ENCODE data around the gene CFAP77. TPM values are rescaled to one million over a fixed set of nuclear protein-coding genes. Genes with fewer than 3 reads are reported as not detected.

Gene CFAP77
- total and polyA plus RNA-seq, 2 of the 4 experiments (the other 2 are of a cell fraction): not detected

GRCh38 chr9:132543960-132544359 is 133.9 kb downstream of the CFAP77 start:
- no peak overlapping the region for H3K56ac ChIP-seq (ENCODE audit: extremely low read depth, insufficient read depth, low read length)
- H2BK15ac ChIP-seq (ENCODE audit: low read depth, low read length): no peak overlapping the region
- no peak overlapping the region for H4K91ac ChIP-seq (ENCODE audit: insufficient read depth, low read depth, low read length)
- H3K36me3 ChIP-seq (ENCODE audit: control insufficient read depth, insufficient read depth, low read length): no peaks in the 10 kb centered on the region
- H2AK9ac ChIP-seq (replicated peaks; ENCODE audit: low read depth, low read length, poor library complexity): no peak overlapping the region
- H3K79me1 ChIP-seq (ENCODE audit: low read depth in 1 of 2, low read length in 2 of 2): no peaks in the 10 kb centered on the region
- no peak for DNase-seq
- no peak overlapping the region for H3K23ac ChIP-seq (ENCODE audit: low read depth, low read length)
- H3K9me1 ChIP-seq (ENCODE audit: insufficient read depth, low read length): no peaks in the 10 kb centered on the region
- H3K27me3 ChIP-seq (ENCODE audit: control insufficient read depth, insufficient read depth, low read length): peaks cover 35% of the 10 kb centered on the region
- no peaks in the 10 kb centered on the region for H3K9me3 ChIP-seq (ENCODE audit: control insufficient read depth, insufficient read depth, low read length)
- no peaks in the 10 kb centered on the region for H4K20me1 ChIP-seq (ENCODE audit: insufficient read depth, low read length)
- no TSS peak for BruUV-seq (replicated peaks)
- no peak overlapping the region for H3K18ac ChIP-seq (ENCODE audit: low read depth, low read length)
- H3K14ac ChIP-seq (replicated peaks; ENCODE audit: low read depth, low read length): no peak overlapping the region
- TF ChIP-seq CTCF (conservative IDR thresholded peaks at IDR 0.05; ENCODE audit: low read depth, low read length) (no peak), ELK1 (IDR thresholded peaks at IDR 0.05; ENCODE audit: borderline replicate concordance, low read depth, low read length) (no peak), RFX5 (IDR thresholded peaks at IDR 0.05; ENCODE audit: low read depth, low read length) (no peak), USF2 (IDR thresholded peaks at IDR 0.05; ENCODE audit: low read depth, low read length) (no peak), BHLHE40 (IDR thresholded peaks at IDR 0.05; ENCODE audit: low read depth, low read length) (no peak), RCOR1 (IDR thresholded peaks at IDR 0.05; ENCODE audit: insufficient replicate concordance, low read length) (no peak), MXI1 (IDR thresholded peaks at IDR 0.05; ENCODE audit: borderline replicate concordance, low read depth, low read length) (no peak), FOS (IDR thresholded peaks at IDR 0.05; ENCODE audit: low read depth, low read length) (no peak), RAD21 (IDR thresholded peaks at IDR 0.05; ENCODE audit: low read length) (no peak), MAZ (IDR thresholded peaks at IDR 0.05; ENCODE audit: borderline replicate concordance, low read depth, low read length) (no peak), NFE2L2 (IDR thresholded peaks at IDR 0.05; ENCODE audit: low read depth, low read length) (no peak)
- no peak overlapping the region for H2AFZ ChIP-seq (replicated peaks; ENCODE audit: low read length, poor library complexity)
- ATAC-seq (ENCODE audit: low read depth): no peak
- intact Hi-C loops (cut with micrococcal nuclease): no loop called here
- no peak overlapping the region for H3K4me3 ChIP-seq (ENCODE audit: insufficient read depth, low read depth, low read length)
- no peak overlapping the region for H3K4ac ChIP-seq (ENCODE audit: low read depth, low read length)
- dilution Hi-C loops (cut with HindIII; ENCODE audit: low sequenced_read_pairs, unreplicated experiment): no loop called here
- no peak overlapping the region for H2BK5ac ChIP-seq (ENCODE audit: low read depth, low read length, poor library complexity, severe bottlenecking)
- H3K27ac ChIP-seq (ENCODE audit: insufficient read depth, low read length): no peak overlapping the region
- no peak overlapping the region for H2BK20ac ChIP-seq (ENCODE audit: low read depth, low read length)
- no peak overlapping the region for H3K4me2 ChIP-seq (ENCODE audit: low read depth, low read length)
- no peaks in the 10 kb centered on the region for H3K4me1 ChIP-seq (ENCODE audit: control insufficient read depth, insufficient read depth, low read length)
- no peak overlapping the region for H2BK120ac ChIP-seq (ENCODE audit: low read depth, low read length)
- no peak overlapping the region for H2AK5ac ChIP-seq (ENCODE audit: low read depth, low read length)
- no peak overlapping the region for H3K9ac ChIP-seq (ENCODE audit: low read depth, low read length)
- WGBS, 2 experiments (ENCODE audit: extremely low coverage in 2 of 2, insufficient read length in 1 of 2): 34% methylated on average over 3 of the region's 21 CpGs; no CpG with 5 or more reads in 1 of the 2 experiments
- ChIA-PET POLR2A (ENCODE audit: unreplicated experiment) (no interaction called here), CTCF (no interaction called here)
- in situ Hi-C loops (cut with MboI; ENCODE audit: low sequenced_read_pairs): no loop called here
- H4K8ac ChIP-seq (ENCODE audit: low read depth in 2 of 2, low read length in 2 of 2): no peak overlapping the region
- no peak overlapping the region for H4K5ac ChIP-seq (ENCODE audit: low read depth, low read length)
